ENCODE data around the gene CTTN. TPM values are rescaled to one million over a fixed set of nuclear protein-coding genes. Genes with fewer than 3 reads are reported as not detected.
"Not testable (repeated sequence)": the region's sequence is repeated elsewhere in the genome, so short reads cannot be mapped to it uniquely, and the experiment has no call there.

The CTTN gene
- total and polyA plus RNA-seq, 2 experiments from 2014 or later = 72.5 to 245 TPM

- TF ChIP-seq CTCF (IDR thresholded peaks at IDR 0.05; ENCODE audit: low read depth, low read length) = no peak
- no peaks in the 10 kb centered on the region for H3K27me3 ChIP-seq
- no peak for DNase-seq (ENCODE audit: low read depth in 1 of 2, low spot score in 1 of 2)
- H3K36me3 ChIP-seq = peaks cover under 1% of the 10 kb centered on the region
- no peaks in the 10 kb centered on the region for H3K9me3 ChIP-seq (ENCODE audit: low read depth)
- no peak overlapping the region for H3K4me3 ChIP-seq
- no peaks in the 10 kb centered on the region for H3K4me1 ChIP-seq (ENCODE audit: low read depth)
- H3K27ac ChIP-seq = no peak overlapping the region
Measured at GRCh38 chr11:70387564-70387963, 10.8 kb upstream of the CTTN start.

- Histone ChIP-seq H3K27me3 (no peaks in the 10 kb centered on the region), H3K4me3 (no peak overlapping the region), H3K9me3 (ENCODE audit: low read depth) (no peaks in the 10 kb centered on the region), H3K27ac (no peak overlapping the region), H3K36me3 (no peaks in the 10 kb centered on the region), H3K4me1 (ENCODE audit: low read depth) (no peaks in the 10 kb centered on the region)
- no peak for TF ChIP-seq CTCF (IDR thresholded peaks at IDR 0.05; ENCODE audit: low read depth, low read length)
- no peak for DNase-seq (ENCODE audit: low read depth in 1 of 2, low spot score in 1 of 2)
Measured at GRCh38 chr11:70389201-70389600, 9.1 kb upstream of the CTTN start.

- DNase-seq (ENCODE audit: low read depth in 1 of 2, low spot score in 1 of 2); H3K9me3 ChIP-seq (ENCODE audit: low read depth); H3K36me3 ChIP-seq; H3K27me3 ChIP-seq; H3K4me1 ChIP-seq (ENCODE audit: low read depth); H3K27ac ChIP-seq; H3K4me3 ChIP-seq: not testable (repeated sequence)
Measured at GRCh38 chr11:70390882-70391281, 7.4 kb upstream of the CTTN start.

- no peaks in the 10 kb centered on the region for H3K27me3 ChIP-seq
- no peak for DNase-seq (ENCODE audit: low read depth in 1 of 2, low spot score in 1 of 2)
- TF ChIP-seq CTCF (IDR thresholded peaks at IDR 0.05; ENCODE audit: low read depth, low read length) = no peak
- H3K27ac ChIP-seq = no peak overlapping the region
- H3K4me1 ChIP-seq (ENCODE audit: low read depth) = no peaks in the 10 kb centered on the region
- no peaks in the 10 kb centered on the region for H3K36me3 ChIP-seq
- no peak overlapping the region for H3K4me3 ChIP-seq
- H3K9me3 ChIP-seq (ENCODE audit: low read depth) = no peaks in the 10 kb centered on the region
Measured at GRCh38 chr11:70394211-70394950, 3.9 kb upstream of the CTTN start.

GRCh38 chr11:70397336-70397982 is 870 bp upstream of the CTTN start:
- H3K27me3 ChIP-seq = no peaks in the 10 kb centered on the region
- H3K36me3 ChIP-seq = no peaks in the 10 kb centered on the region
- peak; percentile 31 to 39 for DNase-seq (ENCODE audit: low read depth in 1 of 2, low spot score in 1 of 2)
- no peak for TF ChIP-seq CTCF (IDR thresholded peaks at IDR 0.05; ENCODE audit: low read depth, low read length)
- H3K4me1 ChIP-seq (ENCODE audit: low read depth) = peaks cover 4% of the 10 kb centered on the region
- peak overlapping the region; percentile 96 for H3K4me3 ChIP-seq
- no peaks in the 10 kb centered on the region for H3K9me3 ChIP-seq (ENCODE audit: low read depth)
- peak overlapping the region; percentile 92 for H3K27ac ChIP-seq

All from cardiac muscle cell (in vitro differentiated cells and primary cell).